ENCODE results near the gene RUFY1.
A peak's percentile ranks its signal among the peaks of the same experiment; 100 is the strongest.
"Not testable (repeated sequence)": the region's sequence is repeated elsewhere in the genome, so short reads cannot be mapped to it uniquely, and the experiment has no call there.

Gene RUFY1

DNA sequence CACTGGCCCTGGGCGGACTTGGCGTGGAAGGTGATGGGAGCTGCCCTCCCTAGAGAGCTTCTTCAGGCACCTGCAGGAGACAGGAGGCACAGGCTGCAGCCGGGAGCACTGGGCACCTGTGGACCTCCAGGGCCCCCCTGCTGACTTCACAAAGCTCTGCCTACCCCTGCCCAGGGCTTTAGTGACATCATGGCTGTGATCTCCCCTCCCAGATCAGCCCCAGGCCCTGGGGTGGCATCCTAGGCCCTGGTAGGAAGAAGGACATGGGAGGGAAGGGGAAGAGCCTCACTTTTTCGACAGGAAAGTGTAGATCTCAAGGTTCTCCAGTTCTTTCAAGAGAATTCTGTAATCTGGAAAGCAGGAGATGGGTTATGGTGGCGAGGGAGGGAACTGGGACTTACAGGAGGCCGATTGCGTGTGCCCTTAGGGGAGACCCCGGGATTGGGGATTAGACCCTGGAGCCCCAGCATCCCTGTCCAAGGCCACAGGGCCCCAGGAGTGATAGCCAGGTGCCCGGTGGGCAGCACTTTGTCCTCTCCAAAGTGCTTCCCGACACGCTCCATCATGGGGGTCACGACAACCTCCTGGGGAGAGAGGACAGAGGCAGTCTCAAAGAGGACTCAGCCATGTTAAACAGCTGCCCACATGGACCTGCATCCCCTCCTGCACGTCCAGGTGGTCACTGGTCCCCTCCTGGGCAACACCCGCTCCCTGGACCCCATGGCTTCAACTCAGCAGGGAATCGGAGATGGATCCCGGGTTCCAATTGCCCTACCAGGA is 93.0 kb downstream of the RUFY1 start:
- not testable (repeated sequence) for H3K9me3 ChIP-seq; H3K4me3 ChIP-seq (ENCODE audit: low read depth, low read length); H3K27me3 ChIP-seq; H3K36me3 ChIP-seq; H3K4me1 ChIP-seq; DNase-seq

DNA sequence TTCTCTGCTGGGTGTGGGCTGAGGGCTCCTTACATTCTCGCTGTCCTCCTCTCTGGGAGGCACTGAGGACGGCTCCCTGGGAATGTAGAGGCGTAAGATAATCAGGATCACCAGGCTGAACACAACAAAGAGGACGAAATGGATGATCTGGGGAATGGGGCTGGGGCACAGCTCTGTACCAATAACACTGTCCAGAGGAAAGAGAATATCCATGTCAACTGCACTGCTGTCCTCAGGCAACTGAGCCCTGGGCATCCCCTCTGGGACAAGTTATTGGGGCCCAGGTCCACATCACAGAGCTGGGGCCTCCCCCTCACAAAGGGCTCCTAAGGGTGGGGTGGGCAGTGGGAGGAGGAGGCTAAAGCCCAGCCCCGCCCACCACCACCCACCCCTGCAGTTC is 94.4 kb downstream of the RUFY1 start:
- H3K27me3 ChIP-seq; H3K4me3 ChIP-seq (ENCODE audit: low read depth, low read length); H3K9me3 ChIP-seq; H3K36me3 ChIP-seq; H3K4me1 ChIP-seq; DNase-seq: not testable (repeated sequence)

DNA sequence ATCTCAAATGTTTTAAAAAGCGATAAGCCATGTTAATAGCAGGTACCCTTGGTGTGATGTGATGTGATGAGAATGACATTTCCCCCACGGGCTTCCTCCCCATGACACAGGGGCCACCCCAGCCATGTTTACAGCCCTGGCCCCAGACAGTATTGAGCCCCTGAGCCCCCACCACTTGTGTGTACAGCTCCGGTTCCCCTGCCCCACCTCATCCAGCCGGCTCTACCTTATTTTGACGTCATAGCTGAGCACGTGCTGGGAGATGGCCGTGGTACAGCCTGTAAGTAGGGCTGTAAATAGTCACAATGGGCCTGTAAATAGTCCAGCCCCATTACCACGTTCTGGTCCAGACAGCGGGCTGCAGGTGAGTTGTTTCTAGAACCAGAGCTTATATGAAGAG is 98.1 kb downstream of the RUFY1 start:
- no peak for DNase-seq
- TF ChIP-seq, protein P1, sequence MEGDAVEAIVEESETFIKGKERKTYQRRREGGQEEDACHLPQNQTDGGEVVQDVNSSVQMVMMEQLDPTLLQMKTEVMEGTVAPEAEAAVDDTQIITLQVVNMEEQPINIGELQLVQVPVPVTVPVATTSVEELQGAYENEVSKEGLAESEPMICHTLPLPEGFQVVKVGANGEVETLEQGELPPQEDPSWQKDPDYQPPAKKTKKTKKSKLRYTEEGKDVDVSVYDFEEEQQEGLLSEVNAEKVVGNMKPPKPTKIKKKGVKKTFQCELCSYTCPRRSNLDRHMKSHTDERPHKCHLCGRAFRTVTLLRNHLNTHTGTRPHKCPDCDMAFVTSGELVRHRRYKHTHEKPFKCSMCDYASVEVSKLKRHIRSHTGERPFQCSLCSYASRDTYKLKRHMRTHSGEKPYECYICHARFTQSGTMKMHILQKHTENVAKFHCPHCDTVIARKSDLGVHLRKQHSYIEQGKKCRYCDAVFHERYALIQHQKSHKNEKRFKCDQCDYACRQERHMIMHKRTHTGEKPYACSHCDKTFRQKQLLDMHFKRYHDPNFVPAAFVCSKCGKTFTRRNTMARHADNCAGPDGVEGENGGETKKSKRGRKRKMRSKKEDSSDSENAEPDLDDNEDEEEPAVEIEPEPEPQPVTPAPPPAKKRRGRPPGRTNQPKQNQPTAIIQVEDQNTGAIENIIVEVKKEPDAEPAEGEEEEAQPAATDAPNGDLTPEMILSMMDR (IDR thresholded peaks at IDR 0.05; ENCODE audit: low read depth, low read length), result no peak
- no peaks in the 10 kb centered on the region for H3K36me3 ChIP-seq
- H3K27me3 ChIP-seq, result no peaks in the 10 kb centered on the region
- no peaks in the 10 kb centered on the region for H3K9me3 ChIP-seq
- no peaks in the 10 kb centered on the region for H3K4me1 ChIP-seq
- H3K4me3 ChIP-seq (ENCODE audit: low read depth, low read length), result no peak overlapping the region

DNA sequence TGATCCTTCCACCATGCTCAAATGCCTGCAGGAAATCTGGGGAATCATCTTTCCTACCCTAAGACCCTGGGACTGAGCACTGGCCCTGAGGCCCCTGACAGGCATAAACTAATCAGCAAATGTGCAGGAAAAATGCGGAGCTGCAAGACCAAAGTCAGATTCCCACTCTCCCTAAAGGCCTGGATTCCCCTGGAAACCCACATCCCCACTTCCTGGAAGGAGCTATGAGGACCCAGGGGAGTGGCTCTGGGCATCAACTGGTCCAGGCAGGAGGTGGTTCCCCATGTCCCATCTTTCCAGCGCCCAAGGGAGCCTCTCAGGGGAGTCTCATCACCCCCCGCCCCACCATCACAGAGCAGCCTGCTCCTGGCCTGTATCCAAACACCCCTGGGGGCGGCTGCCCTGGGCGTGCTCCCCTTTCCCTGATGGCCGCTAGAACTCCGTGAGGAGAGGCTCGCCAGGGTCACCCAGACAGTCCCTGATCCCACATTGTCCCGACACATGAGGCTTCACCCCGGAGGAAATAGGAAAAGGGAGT is 98.9 kb downstream of the RUFY1 start:
- not testable (repeated sequence) for DNase-seq; H3K4me3 ChIP-seq (ENCODE audit: low read depth, low read length); H3K36me3 ChIP-seq; H3K9me3 ChIP-seq; H3K27me3 ChIP-seq; H3K4me1 ChIP-seq

DNA sequence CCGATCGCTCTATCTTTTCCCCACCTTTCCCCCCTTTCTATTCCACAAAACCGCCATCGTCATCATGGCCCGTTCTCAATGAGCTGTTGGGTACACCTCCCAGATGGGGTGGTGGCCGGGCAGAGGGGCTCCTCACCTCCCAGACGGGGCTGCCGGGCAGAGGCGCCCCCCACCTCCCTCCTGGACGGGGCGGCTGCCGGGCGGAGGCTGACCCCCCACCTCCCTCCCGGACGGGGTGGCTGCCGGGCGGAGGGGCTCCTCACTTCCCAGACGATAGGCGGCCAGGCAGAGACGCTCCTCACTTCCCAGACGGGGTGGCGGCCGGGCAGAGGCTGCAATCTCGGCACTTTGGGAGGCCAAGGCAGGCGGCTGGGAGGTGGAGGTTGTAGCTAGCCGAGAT is 99.9 kb downstream of the RUFY1 start:
- not testable (repeated sequence) for H3K9me3 ChIP-seq, H3K36me3 ChIP-seq

DNA sequence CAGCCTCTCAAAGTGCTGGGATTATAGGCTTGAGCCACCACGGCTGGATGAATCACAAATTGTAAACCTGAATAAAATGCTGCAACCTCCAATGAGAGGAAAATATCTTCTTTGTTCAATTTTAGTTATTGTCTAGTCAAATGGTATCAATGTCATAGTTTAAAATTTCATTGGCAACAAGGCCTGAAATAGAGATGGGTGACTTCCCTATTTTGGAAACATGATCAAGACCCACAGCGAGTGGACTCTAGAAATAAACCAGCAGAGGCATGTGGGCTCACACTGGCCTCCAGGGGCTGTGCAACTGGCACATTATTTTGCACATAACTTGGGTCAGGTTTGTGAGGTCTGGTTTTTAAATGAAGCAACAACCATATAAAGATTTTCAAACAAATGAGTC is 102.8 kb downstream of the RUFY1 start:
- H3K9me3 ChIP-seq; H3K36me3 ChIP-seq; DNase-seq; H3K4me3 ChIP-seq (ENCODE audit: low read depth, low read length); H3K4me1 ChIP-seq; H3K27me3 ChIP-seq: not testable (repeated sequence)

More for the DNA sequence above, 99.9 kb downstream of the RUFY1 start:
- H3K4me3 ChIP-seq (ENCODE audit: low read depth, low read length); DNase-seq; H3K4me1 ChIP-seq; H3K27me3 ChIP-seq: not testable (repeated sequence)

DNA sequence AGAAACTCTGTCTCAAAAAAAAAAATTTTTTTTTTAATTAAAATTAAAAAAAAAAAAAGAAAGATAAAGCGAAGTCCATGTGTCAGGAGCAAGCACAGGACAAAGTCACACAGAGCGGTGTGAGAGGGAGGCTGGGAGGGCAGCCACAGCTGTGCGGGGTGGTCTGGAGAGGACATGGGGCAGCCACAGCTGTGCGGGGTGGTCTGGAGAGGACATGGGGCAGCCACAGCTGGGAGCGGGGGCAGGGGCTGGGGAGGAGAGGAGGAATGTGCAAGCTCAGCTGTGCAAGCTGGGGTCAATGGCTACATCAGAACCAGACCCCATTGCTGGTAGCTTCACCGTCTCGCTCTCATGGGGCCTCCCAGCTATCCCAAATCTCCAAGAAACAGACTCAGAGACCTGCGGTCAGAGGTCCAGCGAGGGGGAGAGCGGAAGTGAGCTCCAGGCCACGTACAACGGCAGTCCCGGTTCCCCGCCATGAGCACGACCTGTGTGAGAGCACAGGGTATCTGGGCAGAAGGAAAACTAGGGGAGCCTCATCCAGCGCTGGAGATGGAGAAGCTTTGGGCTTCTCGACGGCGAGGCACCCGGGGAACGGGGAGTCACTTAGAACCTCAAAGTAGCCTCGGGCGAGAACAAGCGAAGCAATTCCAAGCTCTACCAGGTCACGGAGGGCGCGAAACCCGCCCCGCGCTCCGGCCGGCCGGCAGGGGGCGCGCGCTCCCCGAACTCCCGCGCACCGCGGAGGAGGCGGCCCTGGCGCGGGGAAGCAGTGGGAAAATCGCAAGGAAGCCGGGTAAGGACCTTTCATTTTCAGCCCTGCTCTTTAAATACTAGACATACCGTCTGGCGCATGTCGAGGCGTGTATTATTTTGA is 107.2 kb downstream of the RUFY1 start:
- H3K9me3 ChIP-seq, H3K27me3 ChIP-seq, H3K4me1 ChIP-seq, H3K36me3 ChIP-seq, DNase-seq: not testable (repeated sequence)
- H3K4me3 ChIP-seq (ENCODE audit: low read depth, low read length), result peak overlapping the region; percentile 26; the same call in 1 of the 2 replicates

DNA sequence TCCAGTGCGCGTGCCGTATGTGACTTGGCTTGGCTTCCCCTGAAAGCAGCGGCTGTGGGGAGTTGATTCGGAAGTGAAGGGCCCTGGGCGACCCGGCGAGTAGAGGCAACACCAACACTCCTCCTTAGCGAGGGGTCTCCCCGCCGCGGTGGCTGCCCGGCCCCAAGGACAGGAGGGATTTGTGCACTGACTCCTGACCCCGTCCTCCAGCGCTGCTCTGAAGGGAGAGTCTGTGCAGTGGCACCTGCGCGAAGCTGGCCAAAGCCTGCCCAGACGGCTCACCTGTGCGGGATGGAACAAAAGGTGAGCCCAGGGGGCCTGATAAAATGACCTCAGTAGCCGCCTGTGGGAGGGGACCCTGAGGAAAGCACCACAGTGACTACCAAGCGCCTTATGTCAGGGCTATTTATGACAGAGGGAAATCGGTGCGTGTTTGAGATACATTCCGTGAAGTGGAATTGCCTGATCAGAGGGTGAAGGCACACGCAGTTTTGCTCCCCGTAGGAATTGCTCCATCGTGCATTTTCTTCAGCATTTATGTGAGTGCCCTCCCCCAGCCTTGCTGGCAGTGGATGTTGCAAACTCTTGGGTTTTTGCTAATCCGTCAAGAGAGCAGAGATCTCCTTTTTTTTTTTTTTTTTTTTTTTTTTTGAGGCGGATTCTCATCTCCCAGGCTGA is 108.0 kb downstream of the RUFY1 start:
- H3K9me3 ChIP-seq, DNase-seq, H3K36me3 ChIP-seq, H3K4me1 ChIP-seq, H3K27me3 ChIP-seq: not testable (repeated sequence)
- peak overlapping the region; percentile 41 for H3K4me3 ChIP-seq (ENCODE audit: low read depth, low read length)
